ENCODE results near the gene LGALS14.

DNA sequence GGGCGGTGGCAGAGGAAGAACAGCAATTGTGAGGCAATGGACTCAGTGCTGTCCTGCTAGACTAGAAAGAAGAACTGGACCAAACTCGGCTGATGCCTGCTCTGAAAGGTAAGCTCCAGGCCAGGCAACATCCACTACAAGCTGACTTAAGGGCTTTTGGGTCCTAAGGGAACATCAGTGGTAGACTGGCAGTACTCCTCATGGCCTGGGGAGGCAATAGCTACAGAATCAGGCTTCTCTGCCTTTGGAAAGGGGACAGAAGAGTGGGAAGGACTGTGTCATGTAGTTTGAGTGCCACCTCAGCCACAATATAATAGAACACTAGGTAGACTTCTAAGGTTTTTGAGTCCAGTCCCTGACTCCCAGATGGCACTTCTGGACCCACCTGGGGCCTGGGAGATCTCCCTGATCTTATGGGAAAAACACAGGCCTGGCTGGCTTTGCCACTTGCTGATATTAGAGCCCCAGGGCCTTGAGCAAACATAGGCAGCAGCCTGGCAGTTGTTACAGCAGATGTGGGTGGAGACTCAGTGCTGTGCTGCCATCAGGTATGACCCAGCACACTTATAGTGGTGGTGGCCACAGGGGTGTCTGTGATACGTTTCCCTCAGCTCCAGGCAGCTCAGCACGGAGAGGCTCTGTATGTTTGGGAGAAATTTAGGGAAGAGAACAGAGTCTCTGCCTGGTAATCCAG, 42.7 kb downstream of the LGALS14 start:
- TF ChIP-seq ZNF121 (CRISPR knock-in tag; IDR thresholded peaks at IDR 0.05) (no peak), JUN (CRISPR knock-in tag; IDR thresholded peaks at IDR 0.05) (no peak)
- TF ChIP-seq, protein P1, sequence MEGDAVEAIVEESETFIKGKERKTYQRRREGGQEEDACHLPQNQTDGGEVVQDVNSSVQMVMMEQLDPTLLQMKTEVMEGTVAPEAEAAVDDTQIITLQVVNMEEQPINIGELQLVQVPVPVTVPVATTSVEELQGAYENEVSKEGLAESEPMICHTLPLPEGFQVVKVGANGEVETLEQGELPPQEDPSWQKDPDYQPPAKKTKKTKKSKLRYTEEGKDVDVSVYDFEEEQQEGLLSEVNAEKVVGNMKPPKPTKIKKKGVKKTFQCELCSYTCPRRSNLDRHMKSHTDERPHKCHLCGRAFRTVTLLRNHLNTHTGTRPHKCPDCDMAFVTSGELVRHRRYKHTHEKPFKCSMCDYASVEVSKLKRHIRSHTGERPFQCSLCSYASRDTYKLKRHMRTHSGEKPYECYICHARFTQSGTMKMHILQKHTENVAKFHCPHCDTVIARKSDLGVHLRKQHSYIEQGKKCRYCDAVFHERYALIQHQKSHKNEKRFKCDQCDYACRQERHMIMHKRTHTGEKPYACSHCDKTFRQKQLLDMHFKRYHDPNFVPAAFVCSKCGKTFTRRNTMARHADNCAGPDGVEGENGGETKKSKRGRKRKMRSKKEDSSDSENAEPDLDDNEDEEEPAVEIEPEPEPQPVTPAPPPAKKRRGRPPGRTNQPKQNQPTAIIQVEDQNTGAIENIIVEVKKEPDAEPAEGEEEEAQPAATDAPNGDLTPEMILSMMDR (IDR thresholded peaks at IDR 0.05) = no peak
